IPS-NIHi7 (cell line): ENCODE data around the gene PGAP3.

Experiments
- DNase-seq: peaks from one replicate; pipeline ENCODE4 v3.0.0; 2012; ENCODE audit warnings: mixed read lengths; ENCODE audit errors: extremely low spot score

PGAP3 gene

DNA sequence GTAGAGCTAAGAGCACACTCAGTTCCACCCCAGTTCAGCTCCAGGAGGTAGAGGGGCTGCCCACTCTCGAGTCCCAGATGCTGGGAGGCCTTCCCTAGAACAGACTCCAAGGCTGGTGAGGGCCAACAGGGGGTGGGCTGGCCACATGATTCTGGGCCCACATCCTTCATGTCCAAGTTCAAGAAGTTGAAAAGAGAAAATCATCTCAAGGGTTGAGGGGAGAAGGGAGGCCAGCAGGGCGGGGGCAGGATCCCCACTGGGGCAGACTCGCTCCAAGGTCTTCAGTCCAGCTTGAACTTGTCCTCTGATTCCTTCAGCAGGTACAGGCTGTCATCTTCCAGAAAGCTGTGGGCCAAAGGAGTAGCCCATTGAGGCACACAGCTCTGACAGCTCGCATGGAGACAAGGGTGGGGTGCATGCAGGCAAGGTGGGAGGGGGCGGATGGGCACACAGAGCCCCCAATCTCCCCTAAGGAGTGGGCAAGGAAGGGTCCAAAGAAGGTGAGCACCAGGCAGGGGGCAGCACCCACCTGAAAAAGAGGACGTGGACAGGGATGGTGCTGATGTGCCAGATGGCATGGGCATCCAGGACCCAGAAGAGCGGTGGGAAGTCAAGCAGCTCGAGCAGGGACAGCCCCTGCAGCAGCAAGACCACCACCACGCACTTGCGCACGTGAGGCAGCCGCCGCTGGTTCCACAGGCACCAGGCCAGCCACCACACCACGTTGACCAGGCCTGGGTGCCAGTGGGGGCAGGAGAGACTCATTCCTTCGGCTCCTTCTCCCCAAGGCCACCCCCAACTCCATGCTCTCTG is 15.1 kb downstream of the PGAP3 start:
- no peak for DNase-seq

DNA sequence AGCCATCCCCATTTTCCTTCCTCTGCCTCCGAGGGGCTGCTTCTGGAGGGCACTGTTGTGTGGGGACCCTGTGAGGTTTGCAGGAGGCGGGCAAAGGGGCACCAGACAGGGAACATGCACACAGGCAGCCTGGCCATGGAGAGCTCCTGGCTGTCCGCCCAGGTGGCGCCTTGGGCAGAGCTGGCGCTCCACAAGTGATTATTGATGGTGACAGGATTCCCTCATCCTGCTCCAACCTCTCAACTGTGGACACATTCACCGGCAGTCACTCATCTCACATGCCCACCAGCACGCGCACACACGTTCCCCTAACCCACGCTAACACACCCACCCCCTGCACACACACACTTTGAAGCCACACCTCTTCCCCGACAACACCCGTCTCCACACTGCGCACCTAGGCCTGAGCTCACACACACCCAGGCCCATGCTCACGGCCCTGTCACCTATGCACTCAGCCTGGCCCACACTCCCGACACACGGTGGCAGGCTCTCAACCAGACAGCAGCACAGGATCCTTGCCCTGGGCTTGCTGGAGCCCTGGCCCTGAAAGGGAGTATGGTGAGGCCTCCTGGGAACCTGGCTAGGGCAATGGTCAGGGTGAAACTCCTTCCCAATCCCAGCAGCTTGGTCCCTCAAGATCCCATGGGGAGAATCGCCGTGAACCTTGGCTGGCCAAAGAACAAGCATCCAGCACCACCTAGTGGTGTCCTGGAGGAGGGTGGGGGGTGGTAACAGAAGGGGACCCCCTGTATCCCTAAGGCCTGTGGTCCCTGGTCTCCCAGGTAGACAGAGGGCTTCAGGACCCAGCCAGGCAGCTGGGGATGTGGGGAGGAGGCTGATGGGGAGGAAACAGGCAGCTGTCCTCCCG is 16.0 kb downstream of the PGAP3 start:
- peak; percentile 86 for DNase-seq

DNA sequence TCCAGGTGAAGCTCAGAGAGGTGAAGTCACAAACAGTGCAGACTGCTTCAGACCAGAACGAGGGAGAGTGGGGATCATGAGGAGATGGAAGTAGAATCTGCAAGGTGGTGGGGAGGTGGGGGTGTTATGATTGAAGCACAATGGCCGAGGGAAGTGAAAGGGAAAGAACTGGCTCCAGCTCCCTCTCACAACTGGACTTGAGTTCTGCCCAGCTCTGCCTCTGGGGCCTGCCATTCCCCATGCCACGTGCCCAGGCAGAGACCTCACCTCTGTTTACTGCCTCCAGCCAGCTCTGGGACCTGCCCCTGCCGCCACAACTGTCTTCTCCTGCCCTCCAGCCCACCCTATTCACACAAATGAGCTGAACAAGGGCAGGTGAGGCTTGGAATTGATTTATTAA is 17.1 kb downstream of the PGAP3 start:
- no peak for DNase-seq

DNA sequence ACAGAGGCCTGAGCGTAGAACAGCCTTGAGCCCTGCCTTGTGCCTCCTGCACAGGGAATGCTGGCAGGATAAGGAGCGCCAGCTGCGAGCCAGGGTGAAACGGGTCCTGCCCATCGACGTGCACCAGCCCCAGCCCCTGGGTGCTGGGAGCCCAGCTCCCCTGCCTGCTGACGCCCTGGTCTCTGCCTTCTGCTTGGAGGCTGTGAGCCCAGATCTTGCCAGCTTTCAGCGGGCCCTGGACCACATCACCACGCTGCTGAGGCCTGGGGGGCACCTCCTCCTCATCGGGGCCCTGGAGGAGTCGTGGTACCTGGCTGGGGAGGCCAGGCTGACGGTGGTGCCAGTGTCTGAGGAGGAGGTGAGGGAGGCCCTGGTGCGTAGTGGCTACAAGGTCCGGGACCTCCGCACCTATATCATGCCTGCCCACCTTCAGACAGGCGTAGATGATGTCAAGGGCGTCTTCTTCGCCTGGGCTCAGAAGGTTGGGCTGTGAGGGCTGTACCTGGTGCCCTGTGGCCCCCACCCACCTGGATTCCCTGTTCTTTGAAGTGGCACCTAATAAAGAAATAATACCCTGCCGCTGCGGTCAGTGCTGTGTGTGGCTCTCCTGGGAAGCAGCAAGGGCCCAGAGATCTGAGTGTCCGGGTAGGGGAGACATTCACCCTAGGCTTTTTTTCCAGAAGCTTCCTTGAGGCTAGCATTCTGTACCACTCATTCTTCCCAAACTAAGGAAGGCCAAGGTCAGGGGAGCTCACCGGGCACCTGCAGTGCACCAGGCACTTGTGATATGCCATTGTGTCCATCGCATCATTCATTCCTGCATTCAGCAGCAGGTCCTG is 17.7 kb downstream of the PGAP3 start:
- no peak for DNase-seq

DNA sequence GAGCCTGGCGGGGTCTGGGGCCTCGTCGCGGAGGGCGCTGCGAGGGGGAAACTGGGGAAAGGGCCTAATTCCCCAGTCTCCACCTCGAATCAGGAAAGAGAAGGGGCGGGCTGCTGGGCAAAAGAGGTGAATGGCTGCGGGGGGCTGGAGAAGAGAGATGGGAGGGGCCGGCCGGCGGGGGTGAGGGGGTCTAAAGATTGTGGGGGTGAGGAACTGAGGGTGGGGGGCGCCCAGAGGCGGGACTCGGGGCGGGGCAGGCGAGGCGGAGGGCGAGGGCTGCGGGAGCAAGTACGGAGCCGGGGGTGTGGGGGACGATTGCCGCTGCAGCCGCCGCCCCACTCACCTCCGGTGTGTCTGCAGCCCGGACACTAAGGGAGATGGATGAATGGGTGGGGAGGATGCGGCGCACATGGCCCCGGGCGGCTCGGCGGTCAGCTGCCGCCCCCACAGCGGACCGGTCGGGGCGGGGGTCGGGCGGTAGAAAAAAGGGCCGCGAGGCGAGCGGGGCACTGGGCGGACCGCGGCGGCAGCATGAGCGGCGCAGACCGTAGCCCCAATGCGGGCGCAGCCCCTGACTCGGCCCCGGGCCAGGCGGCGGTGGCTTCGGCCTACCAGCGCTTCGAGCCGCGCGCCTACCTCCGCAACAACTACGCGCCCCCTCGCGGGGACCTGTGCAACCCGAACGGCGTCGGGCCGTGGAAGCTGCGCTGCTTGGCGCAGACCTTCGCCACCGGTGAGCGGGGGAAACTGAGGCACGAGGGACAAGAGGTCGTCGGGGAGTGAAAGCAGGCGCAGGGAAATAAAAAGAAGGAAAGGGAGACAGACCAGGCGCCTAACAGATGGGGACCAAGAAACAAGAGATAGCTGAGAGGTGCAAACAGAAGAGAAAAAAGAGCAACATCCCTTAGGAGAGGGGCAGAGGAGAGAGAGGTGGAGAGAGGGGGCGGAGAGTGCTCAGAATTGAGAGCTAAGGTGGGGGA is 19.6 kb downstream of the PGAP3 start, which contains the start of gene PNMT:
Gene PNMT (plus strand): TSS at position 509 of the 980 bp plus-strand sequence. CDS start 23 bp downstream, at position 532.
- DNase-seq: peak; percentile 76

DNA sequence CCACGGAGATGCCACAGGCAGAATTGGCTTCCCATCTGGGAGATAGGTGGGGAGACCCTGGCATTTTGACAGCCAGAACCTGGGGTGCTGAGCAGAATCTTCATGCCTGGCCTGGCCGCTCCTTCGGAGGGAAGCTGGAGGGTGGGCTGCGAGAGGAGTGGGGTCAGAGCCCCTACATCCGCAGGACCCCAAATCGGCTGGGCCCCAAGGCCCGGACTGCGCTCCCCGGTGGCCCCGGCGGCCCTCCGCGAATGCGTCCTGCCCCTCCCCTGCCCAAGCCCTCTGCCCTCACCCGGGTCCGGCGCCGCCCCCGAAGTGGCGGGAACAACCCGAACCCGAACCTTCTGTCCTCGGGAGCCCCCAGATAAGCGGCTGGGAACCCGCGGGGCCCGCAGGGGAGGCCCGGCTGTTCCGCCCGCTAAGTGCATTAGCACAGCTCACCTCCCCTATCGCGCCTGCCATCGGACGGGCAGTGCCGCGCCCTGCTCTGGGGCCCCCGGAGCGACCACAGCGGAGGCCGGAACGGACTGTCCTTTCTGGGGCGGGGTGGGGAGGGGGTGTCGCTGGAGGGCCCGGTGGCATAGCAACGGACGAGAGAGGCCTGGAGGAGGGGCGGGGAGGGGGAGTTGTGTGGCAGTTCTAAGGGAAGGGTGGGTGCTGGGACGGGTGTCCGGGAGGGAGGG is 20.5 kb downstream of the PGAP3 start:
- no peak for DNase-seq

DNA sequence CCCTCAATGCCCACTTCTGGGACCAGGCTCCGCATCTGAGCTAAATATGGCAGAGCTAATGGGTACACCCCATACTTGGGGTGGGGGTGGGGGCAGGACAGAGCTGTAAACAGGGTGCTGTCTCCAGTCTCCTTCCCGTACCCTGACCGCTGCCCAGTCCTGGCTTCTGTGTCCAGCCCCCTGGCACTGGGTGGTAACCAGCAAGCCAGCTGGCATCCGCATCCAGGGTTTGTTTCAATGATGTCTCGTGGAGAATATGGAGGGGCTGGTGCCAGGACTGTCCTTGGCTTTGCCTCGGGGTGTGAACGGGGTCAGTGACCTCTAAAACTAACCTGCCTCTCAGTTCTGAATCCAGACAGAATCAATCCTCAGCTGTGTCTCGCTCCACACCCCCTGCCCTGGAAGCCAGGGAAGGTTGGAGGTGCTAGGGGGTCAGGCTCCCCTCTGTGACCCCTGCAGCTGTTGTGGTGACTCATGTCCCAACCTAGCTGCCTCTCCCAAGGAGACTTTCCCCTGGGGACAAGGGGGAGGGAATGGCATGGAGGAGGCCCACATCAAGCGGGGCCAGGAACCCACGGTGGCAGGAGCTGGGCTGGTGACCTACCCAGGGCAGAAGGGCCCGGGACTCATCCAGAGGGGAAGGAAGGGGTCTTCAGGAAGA is 21.1 kb downstream of the PGAP3 start:
- DNase-seq: no peak

DNA sequence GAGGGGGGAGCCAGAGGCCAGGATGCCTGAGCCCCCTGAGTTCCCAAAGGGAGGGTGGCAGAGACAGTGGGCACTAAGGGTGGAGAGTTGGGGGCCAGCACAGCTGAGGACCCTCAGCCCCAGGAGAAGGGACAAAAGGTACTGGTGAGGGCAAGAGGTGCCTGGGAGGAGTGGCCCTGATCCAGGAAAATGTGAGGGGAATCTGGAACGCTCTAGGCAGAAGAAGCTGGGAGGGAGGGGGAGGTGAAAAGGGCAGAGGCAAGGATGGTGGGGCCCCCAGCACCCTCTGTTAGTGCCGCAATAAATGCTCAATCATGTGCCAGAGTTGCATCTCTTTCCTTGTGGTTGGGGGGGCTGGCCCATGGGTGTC is 21.6 kb downstream of the PGAP3 start:
- no peak for DNase-seq

DNA sequence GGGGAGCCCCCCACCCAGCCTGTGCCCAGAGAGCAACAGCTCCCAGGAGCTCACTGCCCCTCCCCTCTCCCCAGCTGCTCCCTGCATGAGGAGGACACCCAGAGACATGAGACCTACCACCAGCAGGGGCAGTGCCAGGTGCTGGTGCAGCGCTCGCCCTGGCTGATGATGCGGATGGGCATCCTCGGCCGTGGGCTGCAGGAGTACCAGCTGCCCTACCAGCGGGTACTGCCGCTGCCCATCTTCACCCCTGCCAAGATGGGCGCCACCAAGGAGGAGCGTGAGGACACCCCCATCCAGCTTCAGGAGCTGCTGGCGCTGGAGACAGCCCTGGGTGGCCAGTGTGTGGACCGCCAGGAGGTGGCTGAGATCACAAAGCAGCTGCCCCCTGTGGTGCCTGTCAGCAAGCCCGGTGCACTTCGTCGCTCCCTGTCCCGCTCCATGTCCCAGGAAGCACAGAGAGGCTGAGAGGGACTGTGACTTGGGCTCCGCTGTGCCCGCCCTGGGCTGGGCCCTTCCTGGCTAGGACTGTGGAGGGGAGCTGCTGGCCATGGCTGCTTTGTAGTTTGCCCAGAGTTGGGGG is 22.1 kb downstream of the PGAP3 start:
- no peak for DNase-seq

DNA sequence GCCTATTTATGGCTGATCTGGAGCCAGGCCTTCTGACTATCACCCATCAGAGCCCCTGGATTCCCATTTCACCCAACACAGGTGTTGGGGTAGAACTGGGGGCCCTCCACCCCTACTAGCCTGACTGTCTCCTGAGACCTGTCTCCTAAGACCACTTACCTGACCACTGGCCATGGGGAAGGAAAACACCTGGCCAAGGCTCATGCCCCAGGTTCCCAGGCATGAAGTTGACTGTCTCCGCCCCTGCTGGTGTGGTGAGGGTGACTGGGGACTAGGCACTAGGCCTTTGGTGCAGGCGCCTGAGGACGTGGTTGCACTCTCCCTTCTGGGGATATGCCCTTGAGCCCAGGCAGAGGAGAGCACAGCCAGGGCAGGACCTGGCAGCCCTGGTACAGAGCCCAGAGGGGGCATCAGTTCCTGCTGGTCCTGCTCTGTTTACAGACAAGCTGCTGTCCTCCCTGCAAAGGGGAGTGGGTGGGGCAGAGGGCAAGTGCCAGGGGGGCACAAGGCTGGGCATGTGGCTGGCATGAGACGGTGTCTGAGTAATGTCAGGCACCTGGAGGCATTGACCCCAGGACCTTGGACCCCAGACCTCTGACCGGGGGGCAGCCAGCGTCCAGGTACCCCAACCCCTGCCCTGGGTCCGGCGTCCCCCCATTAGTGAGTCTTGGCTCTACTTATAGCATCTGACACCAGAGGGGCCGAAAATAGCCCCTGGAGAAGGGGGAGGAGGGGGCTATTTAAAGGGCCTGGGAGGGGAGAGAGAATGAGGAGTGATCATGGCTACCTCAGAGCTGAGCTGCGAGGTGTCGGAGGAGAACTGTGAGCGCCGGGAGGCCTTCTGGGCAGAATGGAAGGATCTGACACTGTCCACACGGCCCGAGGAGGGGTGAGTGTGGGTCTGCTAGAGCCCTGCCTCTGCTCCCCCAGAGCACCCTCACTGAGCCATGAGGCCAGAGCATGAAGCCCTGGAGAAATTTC is 23.0 kb downstream of the PGAP3 start, which contains the start of gene TCAP:
Gene TCAP (plus strand): TSS at position 769 of the 981 bp plus-strand sequence. CDS start 11 bp downstream, at position 780.
- DNase-seq: no peak

DNA sequence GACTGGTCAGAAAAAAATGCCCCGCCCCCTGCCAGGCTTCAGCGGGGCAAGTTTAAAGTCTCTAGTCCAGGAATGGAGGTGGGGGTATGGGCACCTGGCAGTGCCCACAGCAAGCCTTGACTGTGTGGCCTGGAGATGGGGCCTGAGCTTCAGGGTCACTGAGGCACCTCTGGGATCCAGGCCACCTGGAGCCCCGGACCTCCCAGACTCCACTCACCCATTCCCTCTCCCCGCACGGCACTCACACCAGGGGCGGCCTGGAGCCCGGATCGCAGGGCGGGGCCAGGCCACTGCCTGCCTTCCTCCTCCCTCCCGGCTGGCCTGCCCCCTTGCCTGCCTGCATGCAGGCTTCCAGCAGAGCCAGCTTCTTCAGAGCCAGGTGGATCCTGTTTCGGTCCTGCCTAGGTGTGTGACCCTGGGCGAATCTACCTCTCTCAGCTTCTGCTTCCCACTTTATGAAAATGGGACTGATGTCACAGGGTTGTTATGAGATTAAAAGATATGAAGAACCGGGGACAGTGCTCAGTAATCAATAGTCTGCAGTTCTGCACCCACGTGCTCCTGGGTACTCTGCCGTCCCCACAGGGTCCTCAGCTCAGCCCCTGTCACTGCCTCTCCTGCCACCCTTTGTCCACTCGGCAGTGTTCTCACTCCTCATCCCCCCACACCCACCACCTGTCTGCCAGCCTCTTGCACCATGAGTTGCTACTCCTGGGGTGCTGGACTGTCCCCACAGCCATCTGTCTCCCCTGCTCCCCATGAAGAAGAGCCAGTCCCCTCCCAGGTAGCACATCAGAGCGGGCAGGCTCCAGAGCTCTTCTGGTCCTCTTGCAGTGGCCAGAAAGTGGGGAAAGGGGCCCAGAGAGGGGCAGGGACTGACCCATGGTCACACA is 23.9 kb downstream of the PGAP3 start:
- peak; percentile 87 for DNase-seq

DNA sequence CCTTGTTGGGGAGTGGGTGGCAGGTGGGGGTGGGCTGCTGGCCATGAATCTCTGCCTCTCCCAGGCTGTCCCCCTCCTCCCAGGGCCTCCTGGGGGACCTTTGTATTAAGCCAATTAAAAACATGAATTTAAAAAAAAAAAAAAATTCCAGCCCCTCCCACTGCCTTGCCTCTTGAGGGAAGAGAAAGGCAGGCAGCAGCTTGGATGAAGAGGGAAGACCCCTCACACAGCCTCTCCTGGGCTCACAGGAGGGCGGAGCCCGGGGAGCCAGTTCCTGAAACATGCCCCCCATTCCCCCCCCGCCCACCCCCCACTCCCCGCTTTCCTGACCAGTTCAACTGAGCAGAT is 24.5 kb downstream of the PGAP3 start:
- peak; percentile 50 for DNase-seq

DNA sequence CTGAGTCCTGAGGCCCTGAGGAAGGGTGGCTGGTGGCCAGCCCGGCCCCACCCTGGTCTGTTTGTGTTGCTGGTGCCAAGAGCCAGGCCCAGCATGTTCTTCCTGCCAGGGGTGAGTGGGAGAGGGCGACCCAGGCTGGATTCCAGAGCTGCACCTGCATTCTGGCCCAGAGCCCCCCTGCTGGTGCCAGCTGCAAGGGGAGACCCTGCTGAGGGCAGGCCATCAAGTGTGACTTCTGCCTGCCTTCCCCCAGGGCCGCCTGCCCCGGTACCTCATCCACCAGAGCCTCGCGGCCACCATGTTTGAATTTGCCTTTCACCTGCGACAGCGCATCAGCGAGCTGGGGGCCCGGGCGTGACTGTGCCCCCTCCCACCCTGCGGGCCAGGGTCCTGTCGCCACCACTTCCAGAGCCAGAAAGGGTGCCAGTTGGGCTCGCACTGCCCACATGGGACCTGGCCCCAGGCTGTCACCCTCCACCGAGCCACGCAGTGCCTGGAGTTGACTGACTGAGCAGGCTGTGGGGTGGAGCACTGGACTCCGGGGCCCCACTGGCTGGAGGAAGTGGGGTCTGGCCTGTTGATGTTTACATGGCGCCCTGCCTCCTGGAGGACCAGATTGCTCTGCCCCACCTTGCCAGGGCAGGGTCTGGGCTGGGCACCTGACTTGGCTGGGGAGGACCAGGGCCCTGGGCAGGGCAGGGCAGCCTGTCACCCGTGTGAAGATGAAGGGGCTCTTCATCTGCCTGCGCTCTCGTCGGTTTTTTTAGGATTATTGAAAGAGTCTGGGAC is 25.1 kb downstream of the PGAP3 start:
- no peak for DNase-seq

DNA sequence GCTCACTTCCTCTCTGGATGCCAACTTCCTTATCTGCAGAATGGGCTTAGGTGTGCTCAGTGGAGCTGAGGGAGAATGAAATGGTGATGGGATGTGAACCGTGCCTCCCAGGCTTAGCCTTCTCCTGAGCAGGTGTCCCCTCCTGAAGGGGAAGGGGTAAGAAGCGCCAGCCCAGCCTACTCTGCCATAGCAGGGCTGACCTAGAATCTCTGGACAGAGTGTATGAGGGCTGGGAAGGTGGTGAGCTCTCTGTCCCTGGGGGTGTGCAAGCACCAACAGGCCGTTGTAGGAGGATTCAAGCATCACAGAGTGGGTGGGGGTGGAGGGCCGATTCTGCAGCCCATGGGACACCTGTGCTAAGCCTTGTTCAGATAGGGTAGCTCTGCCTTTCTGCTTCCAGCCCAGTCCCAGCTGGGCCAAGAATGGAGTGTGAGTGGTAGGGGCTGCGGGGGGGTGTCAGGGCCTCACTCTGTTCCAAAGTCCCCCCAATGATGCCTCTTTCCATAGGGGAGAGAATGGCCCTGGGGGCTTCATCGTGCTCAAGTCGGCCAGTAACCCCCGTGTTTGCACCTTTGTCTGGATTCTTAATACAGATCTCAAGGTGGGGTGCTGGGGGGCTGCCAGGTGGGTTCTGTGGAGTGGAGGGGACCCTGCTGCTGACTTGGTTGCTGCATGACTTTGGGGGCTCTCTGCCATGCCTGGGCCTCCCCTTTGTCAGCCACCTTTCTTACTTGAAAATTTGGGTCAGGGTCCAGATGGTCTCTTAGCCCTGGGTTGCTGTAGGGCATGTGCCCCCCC is 25.9 kb downstream of the PGAP3 start:
- no peak for DNase-seq
